Ureter (tissue), 1 donor: ENCODE measurements around the gene GFAP. TPM values are rescaled to one million over a fixed set of nuclear protein-coding genes. Genes with fewer than 3 reads are reported as not detected.

Source experiments
- DNase-seq: peaks from one replicate; pipeline ENCODE4 v3.0.0-alpha.2; 2020; ENCODE audit warnings: low spot score
- total RNA-seq: library from RNA; stranded (reverse); gene quantifications from one replicate; pipeline ENCODE4 v1.2.4, GENCODE V29; 2023
- donor health status: DM: yes; HTN: yes; CAD: no.

Gene GFAP
- total RNA-seq, 1 donor from 2014 or later, result 0.81 TPM

- no peak for DNase-seq
Observed at GRCh38 chr17:44932096-44932786, 16.9 kb upstream of the GFAP start.

GRCh38 chr17:44931376-44931775 is 16.1 kb upstream of the GFAP start:
- no peak for DNase-seq

GRCh38 chr17:44930667-44931066 is 15.4 kb upstream of the GFAP start:
- DNase-seq, result no peak

GRCh38 chr17:44928950-44929720 is 13.8 kb upstream of the GFAP start:
- DNase-seq, result no peak

- DNase-seq, result no peak
Observed at GRCh38 chr17:44928136-44928535, 12.8 kb upstream of the GFAP start.

GRCh38 chr17:44927696-44928095 is 12.4 kb upstream of the GFAP start:
- DNase-seq, result no peak

GRCh38 chr17:44926821-44927525 is 11.7 kb upstream of the GFAP start:
- DNase-seq, result no peak

- no peak for DNase-seq
Observed at GRCh38 chr17:44925731-44926697, 10.7 kb upstream of the GFAP start.

GRCh38 chr17:44924107-44924544 is 8.8 kb upstream of the GFAP start:
- no peak for DNase-seq

- DNase-seq, result no peak
Observed at GRCh38 chr17:44922746-44923470, 7.6 kb upstream of the GFAP start.

- no peak for DNase-seq
Observed at GRCh38 chr17:44922136-44922535, 6.8 kb upstream of the GFAP start.

- DNase-seq, result no peak
Observed at GRCh38 chr17:44921122-44921882, 6.0 kb upstream of the GFAP start.

- DNase-seq, result no peak
Observed at GRCh38 chr17:44920565-44920940, 5.3 kb upstream of the GFAP start.

GRCh38 chr17:44919885-44920564 is 4.7 kb upstream of the GFAP start:
- peak; percentile 88 for DNase-seq

- DNase-seq, result no peak
Observed at GRCh38 chr17:44919411-44919810, 4.1 kb upstream of the GFAP start.

- no peak for DNase-seq
Observed at GRCh38 chr17:44918006-44918405, 2.7 kb upstream of the GFAP start.

GRCh38 chr17:44917456-44917855 is 2.2 kb upstream of the GFAP start:
- no peak for DNase-seq

- DNase-seq, result peak; percentile 64
Observed at GRCh38 chr17:44916781-44917241, 1.5 kb upstream of the GFAP start.
